GM12891 (cell line): ENCODE data around the gene TOB1.
"Not testable (repeated sequence)": the region's sequence is repeated elsewhere in the genome, so short reads cannot be mapped to it uniquely, and the experiment has no call there.

Experiments
- DNase-seq: peaks from one replicate; pipeline ENCODE4 v3.0.0; 2011; ENCODE audit warnings: low spot score; ENCODE audit not compliant: insufficient read length
- FAIRE-seq: peaks from 2 replicates; lab custom pipeline; 2011; peaks lifted over from hg19 to GRCh38; lab: Jason Lieb, UNC
- PAX5 ChIP-seq: IDR thresholded peaks from 2 replicates; pipeline ENCODE4 v1.6.1; 2011; ENCODE audit warnings: low read length, moderate library complexity, mild to moderate bottlenecking; ENCODE audit not compliant: insufficient read depth, severe bottlenecking
- POLR2A ChIP-seq: IDR thresholded peaks from 2 replicates; pipeline ENCODE4 v1.6.1; 2011; ENCODE audit warnings: low read depth, low read length, control low read depth
- POLR2AphosphoS5 ChIP-seq: IDR thresholded peaks from 2 replicates; pipeline ENCODE4 v1.6.1; 2011; ENCODE audit warnings: low read depth, low read length, control low read depth
- POU2F2 ChIP-seq: IDR thresholded peaks from 2 replicates; pipeline ENCODE4 v1.6.1; 2011; ENCODE audit warnings: low read depth, mild to moderate bottlenecking, control low read depth, low read length, moderate library complexity
- SPI1 ChIP-seq: IDR thresholded peaks from 2 replicates; pipeline ENCODE4 v1.6.1; 2011; ENCODE audit warnings: low read depth, low read length, control low read depth
- TAF1 ChIP-seq: IDR thresholded peaks from 2 replicates; pipeline ENCODE4 v1.6.1; 2011; ENCODE audit warnings: low read depth, low read length, control low read depth

The TOB1 gene

GRCh38 chr17:50899005-50899460, 32.9 kb upstream of the TOB1 start:
- TF ChIP-seq PAX5 = no peak
- TF ChIP-seq TAF1 = no peak
- no peak for FAIRE-seq
- no peak for DNase-seq

DNA sequence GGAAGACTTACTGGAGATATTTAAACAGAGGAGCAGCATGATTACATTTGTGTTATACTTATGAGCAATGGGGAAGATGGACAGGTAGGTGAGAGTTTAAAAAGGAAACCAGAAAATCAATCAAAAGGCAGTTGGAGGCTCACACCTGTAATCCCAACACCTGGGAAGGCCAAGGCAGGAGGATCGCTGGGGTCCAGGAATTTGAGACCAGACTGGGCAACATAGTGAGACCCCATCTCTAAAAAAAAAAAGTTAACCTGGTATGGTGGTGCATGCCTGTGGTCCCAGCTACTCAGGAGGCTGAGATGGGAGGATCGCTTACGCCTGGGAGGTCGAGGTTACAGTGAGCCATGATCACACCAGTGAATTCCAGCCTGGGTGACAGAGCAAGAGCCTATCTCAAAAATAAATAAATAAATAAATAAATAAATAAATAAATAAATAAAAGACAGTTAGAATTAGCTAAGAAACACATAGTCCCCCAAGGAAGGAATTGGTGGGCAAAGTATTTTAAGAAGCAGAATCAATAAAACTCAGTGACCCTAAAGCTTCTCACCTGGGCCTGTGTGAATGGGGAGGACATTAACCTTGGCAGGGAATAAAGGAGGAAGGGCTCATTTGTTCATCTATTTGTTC, 32.3 kb upstream of the TOB1 start:
- no peak for DNase-seq
- FAIRE-seq = no peak
- TF ChIP-seq POU2F2 (no peak), PAX5 (no peak), SPI1 (no peak), POLR2AphosphoS5 (no peak), TAF1 (no peak), POLR2A (no peak)

DNA sequence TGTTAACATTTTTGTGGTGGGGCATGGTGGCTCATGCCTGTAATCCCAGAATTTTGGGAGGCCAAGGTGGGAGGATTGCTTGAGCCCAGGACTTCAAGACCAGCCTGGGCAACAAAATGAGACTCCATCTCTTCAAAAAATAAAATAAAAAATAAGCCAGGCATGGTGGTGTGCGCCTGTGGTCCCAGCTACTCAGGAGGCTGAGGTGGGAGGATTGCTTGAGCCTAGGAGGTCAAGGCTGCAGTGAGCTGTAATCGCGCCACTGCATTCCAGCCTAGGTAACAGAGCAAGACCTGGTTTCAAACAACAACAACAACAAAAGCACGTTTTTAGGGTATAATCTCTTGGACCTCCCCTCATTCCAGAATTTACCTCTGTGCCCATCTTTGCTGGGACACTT, 28.4 kb upstream of the TOB1 start:
- not testable (repeated sequence) for DNase-seq, FAIRE-seq

GRCh38 chr17:50893183-50893993, 27.2 kb upstream of the TOB1 start:
- no peak for FAIRE-seq
- no peak for DNase-seq
- no peak for TF ChIP-seq SPI1
- no peak for TF ChIP-seq TAF1
- TF ChIP-seq POLR2AphosphoS5 = no peak
- TF ChIP-seq PAX5 = no peak
- no peak for TF ChIP-seq POU2F2
- TF ChIP-seq POLR2A = no peak

GRCh38 chr17:50892101-50892776, 26.1 kb upstream of the TOB1 start:
- FAIRE-seq (no peak), DNase-seq (no peak)
- TF ChIP-seq SPI1 (no peak), PAX5 (no peak), POU2F2 (no peak), POLR2A (no peak), TAF1 (no peak), POLR2AphosphoS5 (no peak)

DNA sequence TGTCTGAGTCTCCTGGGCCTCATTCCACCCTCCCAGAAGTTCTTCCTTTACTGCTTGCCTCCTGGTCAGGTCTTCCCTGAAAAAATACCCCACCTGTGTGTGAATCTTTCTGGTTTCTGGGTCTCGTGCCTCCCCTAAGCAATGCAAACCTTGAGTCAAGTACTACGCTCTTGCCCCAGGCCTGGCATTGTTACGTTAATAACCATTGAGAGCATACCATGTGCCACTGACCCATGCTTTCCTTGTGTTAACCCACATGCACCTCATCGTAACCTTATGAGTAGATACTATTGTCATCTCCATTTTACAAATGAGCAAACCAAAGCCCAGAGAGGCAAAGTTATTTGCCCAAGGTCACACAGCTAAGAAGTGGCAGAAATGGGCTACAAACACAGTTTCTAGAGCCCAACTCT, 25.4 kb upstream of the TOB1 start:
- FAIRE-seq = no peak
- TF ChIP-seq PAX5 = no peak
- TF ChIP-seq POU2F2 = no peak
- no peak for TF ChIP-seq POLR2A
- TF ChIP-seq TAF1 = no peak
- TF ChIP-seq POLR2AphosphoS5 = no peak
- no peak for TF ChIP-seq SPI1
- no peak for DNase-seq

DNA sequence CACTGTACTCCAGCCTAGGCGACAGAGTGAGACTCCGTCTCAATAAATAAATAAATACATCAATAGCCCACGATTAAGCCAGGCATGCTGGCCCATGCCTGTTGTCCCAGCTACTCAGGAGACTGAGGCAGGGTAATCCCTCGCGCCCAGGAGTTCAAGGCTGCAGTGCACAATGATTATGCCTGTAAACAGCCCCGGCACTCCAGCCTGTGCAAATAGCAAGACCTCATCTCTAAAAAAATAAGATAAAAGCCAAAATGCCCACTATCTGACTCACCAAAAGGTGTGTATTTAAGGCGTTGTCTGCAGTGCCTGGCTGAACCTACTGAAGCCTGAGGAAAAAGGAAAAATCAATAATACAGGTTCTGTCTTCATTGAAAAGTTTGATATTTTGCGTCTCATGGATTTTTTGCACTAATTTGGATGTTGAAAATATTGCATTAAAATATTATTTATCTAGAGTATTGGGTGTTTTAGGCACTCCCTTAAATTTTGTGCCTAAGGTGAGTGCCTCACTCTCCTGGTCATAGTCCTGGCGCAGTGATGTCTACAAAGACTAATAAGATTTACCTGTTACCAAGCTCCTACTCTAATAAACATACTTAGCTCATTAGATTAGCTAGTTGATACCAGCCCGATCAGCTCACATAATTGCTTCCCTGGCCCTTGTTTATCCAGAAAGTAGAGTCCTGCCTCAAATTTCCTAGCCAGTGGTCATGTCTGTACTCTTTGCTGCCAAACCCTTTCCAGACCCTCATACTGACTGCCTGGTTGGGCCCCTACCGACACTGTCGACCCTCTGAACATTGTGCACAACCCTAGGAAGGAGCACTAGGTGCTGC, 24.7 kb upstream of the TOB1 start:
- no peak for FAIRE-seq

DNA sequence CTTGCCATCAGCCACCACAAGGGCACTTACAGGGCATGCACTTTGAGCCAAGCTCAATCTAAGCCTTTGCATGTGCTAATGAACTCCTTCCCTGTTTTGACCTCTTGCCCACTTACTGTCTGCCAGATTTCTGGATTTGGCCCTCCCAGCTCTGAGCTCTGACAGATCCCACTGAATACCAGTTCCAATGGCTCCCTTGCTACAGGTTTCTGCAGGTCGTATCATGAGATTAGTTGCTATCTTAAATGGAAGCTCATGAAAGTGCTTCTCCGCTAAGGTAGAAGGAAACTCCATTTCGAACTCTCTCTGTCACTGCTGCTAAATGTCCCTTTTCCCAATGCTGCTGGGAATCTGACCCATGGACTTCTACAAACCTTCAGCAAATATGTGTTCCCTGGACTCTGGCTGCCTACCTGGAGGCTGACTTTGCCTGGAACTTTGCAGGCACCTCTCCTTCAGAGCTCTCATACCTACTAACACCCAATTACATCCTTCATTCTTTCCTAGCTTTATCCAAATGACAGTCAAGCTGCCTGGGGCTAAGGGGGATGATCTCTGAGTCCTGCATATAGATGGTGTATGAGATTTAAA, 23.5 kb upstream of the TOB1 start:
- DNase-seq = no peak
- FAIRE-seq = no peak
- no peak for TF ChIP-seq TAF1
- no peak for TF ChIP-seq POLR2AphosphoS5
- TF ChIP-seq POU2F2 = no peak
- TF ChIP-seq POLR2A = no peak
- TF ChIP-seq PAX5 = no peak
- no peak for TF ChIP-seq SPI1

More for the DNA sequence above, 24.7 kb upstream of the TOB1 start:
- DNase-seq = no peak
- TF ChIP-seq POLR2A (no peak), POU2F2 (no peak), TAF1 (no peak), PAX5 (no peak), POLR2AphosphoS5 (no peak), SPI1 (no peak)

DNA sequence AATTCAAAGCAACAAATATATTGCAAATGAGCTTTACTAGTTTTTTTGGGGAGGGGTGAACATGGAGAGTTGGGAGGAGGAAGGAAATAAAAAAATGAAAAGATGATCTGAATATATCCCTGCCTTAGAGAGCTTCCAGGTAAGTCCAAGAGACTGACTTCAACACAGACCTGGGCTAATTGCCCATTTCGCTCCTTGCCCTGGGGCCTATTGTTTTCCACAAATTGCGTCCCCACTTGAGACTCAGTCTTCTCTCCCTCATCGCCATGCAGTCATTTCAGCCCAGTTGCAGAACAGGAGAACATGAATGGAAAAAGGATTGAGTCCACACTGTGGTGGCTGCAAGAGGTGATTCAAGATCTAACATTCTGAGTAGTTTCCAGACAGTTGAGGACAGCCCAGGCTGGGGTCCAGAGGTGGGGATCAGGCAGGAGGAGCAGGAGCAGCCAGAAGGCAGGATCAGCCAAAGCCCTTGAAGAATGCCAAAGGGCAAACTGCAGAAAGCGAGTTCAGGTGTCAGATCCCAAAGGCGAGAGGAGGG, 21.6 kb upstream of the TOB1 start:
- DNase-seq (no peak), FAIRE-seq (no peak)
- TF ChIP-seq POU2F2 = no peak
- no peak for TF ChIP-seq SPI1
- no peak for TF ChIP-seq POLR2AphosphoS5
- no peak for TF ChIP-seq TAF1
- no peak for TF ChIP-seq POLR2A
- TF ChIP-seq PAX5 = no peak
